Measurements from ENCODE around the gene SAMD11. TPM values are rescaled to one million over a fixed set of nuclear protein-coding genes. Genes with fewer than 3 reads are reported as not detected.

SAMD11 gene
- total and polyA plus RNA-seq, 10 of the 15 experiments (the other 5 are each of a cell fraction or from before 2014, with no cell fraction given): 0.04 to 0.31 (median 0.19) TPM; not detected in 6

DNA sequence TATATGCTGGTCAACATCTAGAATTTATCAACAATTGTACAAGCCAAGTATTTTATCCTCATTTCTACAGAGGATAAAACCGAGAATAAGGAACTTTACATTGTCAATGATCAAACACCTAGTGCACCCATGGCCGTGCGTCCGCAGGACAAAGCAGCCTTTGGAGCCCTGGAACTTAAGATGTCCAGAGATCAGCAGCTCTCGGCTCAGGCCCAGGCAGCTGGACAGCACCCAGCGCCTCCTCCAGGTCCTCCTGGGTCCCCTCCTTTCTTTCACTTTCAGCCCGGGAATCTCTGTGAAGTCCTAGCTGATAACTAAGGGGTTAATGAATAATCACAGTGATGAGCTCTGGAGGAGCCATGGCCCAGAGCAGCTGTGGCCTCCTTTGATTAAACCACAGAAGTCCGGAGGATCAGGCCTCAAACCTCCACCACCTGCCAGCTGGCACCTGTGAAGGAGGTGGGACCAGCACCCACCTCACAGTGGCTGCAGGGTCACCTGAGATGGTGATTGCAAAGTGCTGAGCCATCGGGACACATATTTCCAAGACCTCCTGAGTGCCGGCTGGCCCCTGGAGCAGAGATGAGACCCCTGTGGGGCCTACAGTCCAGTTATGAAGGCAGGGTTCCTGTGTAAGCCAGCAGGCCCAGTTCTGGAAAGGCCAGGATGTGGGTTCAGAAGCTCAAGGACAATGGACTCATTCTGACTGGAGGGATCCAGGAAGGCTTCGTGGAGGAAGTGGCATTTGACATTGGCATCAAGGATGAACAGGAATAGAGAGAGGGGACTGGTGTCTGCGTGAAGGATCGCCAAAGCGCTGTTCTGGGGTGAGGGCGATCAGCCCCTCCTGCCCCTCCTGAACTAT, 11.6 kb upstream of the SAMD11 start:
- Histone ChIP-seq H2AFZ (ENCODE audit: control insufficient read depth, low read depth, low read length) (no peak overlapping the region), H3K27ac (ENCODE audit: control insufficient read depth, insufficient read depth) (no peak overlapping the region), H4K20me1 (ENCODE audit: control insufficient read depth, insufficient read depth) (no peaks in the 10 kb centered on the region; the same call in 1 of the 2 replicates), H3K27me3 (replicated peaks in 1 of 2; ENCODE audit: control insufficient read depth in 2 of 2, insufficient read depth in 2 of 2, low read length in 1 of 2) (no peaks in the 10 kb centered on the region; a peak in 2 of 4 replicates), H3K9ac (ENCODE audit: control insufficient read depth, insufficient read depth, low read length) (no peak overlapping the region), H3K4me2 (ENCODE audit: control insufficient read depth, insufficient read depth) (no peak overlapping the region), H3K9me3 (replicated peaks; ENCODE audit: control insufficient read depth, insufficient read depth, low read length) (no peaks in the 10 kb centered on the region), H3K36me3 (ENCODE audit: control insufficient read depth in 2 of 2, insufficient read depth in 2 of 2, low read length in 1 of 2) (no peaks in the 10 kb centered on the region), H3K4me3 (no peak overlapping the region), H3K79me2 (ENCODE audit: control insufficient read depth, insufficient read depth, low read length) (no peaks in the 10 kb centered on the region), H3K4me1 (ENCODE audit: control insufficient read depth, insufficient read depth, low read length) (no peaks in the 10 kb centered on the region)
- POLR2A ChIA-PET: no interaction called here
- no TSS peak for BruUV-seq (replicated peaks)
- intact Hi-C loops (cut with micrococcal nuclease; ENCODE audit: unreplicated experiment) (no loop called here), in situ Hi-C loops (cut with MboI) (no loop called here)
- FAIRE-seq: no peak
- WGBS (ENCODE audit: insufficient coverage, insufficient replicate concordance, low lambda C conversion rate, missing lambda C conversion rate): 34% methylated on average over 15 of the region's 15 CpGs
- TF ChIP-seq MXI1 (IDR thresholded peaks at IDR 0.05; ENCODE audit: low read depth, low read length): no peak
- TF ChIP-seq PAX5 (IDR thresholded peaks at IDR 0.05; ENCODE audit: borderline replicate concordance, low read depth, low read length): no peak
- no peak for TF ChIP-seq NR2C2 (IDR thresholded peaks at IDR 0.05; ENCODE audit: borderline replicate concordance, control insufficient read depth, insufficient read length, low read depth)
- no peak for TF ChIP-seq SRF (IDR thresholded peaks at IDR 0.05; ENCODE audit: low read depth in 2 of 2, low read length in 2 of 2)
- no peak for TF ChIP-seq RBBP5 (conservative IDR thresholded peaks at IDR 0.05)
- TF ChIP-seq, protein P1, sequence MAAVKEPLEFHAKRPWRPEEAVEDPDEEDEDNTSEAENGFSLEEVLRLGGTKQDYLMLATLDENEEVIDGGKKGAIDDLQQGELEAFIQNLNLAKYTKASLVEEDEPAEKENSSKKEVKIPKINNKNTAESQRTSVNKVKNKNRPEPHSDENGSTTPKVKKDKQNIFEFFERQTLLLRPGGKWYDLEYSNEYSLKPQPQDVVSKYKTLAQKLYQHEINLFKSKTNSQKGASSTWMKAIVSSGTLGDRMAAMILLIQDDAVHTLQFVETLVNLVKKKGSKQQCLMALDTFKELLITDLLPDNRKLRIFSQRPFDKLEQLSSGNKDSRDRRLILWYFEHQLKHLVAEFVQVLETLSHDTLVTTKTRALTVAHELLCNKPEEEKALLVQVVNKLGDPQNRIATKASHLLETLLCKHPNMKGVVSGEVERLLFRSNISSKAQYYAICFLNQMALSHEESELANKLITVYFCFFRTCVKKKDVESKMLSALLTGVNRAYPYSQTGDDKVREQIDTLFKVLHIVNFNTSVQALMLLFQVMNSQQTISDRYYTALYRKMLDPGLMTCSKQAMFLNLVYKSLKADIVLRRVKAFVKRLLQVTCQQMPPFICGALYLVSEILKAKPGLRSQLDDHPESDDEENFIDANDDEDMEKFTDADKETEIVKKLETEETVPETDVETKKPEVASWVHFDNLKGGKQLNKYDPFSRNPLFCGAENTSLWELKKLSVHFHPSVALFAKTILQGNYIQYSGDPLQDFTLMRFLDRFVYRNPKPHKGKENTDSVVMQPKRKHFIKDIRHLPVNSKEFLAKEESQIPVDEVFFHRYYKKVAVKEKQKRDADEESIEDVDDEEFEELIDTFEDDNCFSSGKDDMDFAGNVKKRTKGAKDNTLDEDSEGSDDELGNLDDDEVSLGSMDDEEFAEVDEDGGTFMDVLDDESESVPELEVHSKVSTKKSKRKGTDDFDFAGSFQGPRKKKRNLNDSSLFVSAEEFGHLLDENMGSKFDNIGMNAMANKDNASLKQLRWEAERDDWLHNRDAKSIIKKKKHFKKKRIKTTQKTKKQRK (IDR thresholded peaks at IDR 0.05; ENCODE audit: low read depth, low read length): no peak
- no peak for TF ChIP-seq BHLHE40 (IDR thresholded peaks at IDR 0.05; ENCODE audit: borderline replicate concordance in 1 of 2, low read depth in 2 of 2, low read length in 1 of 2)
- TF ChIP-seq LARP7 (IDR thresholded peaks at IDR 0.05): no peak
- TF ChIP-seq BCL11A (IDR thresholded peaks at IDR 0.05; ENCODE audit: low read depth, low read length): no peak
- no peak for TF ChIP-seq YY1 (IDR thresholded peaks at IDR 0.05; ENCODE audit: low read depth, low read length)
- TF ChIP-seq, protein P2, sequence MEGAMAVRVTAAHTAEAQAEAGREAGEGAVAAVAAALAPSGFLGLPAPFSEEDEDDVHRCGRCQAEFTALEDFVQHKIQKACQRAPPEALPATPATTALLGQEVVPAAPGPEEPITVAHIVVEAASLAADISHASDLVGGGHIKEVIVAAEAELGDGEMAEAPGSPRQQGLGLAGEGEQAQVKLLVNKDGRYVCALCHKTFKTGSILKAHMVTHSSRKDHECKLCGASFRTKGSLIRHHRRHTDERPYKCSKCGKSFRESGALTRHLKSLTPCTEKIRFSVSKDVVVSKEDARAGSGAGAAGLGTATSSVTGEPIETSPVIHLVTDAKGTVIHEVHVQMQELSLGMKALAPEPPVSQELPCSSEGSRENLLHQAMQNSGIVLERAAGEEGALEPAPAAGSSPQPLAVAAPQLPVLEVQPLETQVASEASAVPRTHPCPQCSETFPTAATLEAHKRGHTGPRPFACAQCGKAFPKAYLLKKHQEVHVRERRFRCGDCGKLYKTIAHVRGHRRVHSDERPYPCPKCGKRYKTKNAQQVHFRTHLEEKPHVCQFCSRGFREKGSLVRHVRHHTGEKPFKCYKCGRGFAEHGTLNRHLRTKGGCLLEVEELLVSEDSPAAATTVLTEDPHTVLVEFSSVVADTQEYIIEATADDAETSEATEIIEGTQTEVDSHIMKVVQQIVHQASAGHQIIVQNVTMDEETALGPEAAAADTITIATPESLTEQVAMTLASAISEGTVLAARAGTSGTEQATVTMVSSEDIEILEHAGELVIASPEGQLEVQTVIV (IDR thresholded peaks at IDR 0.05; ENCODE audit: borderline replicate concordance, partially characterized antibody): no peak
- TF ChIP-seq NFXL1 (IDR thresholded peaks at IDR 0.05; ENCODE audit: borderline replicate concordance): no peak
- no peak for TF ChIP-seq NFIC (IDR thresholded peaks at IDR 0.05; ENCODE audit: low read depth, low read length)
- TF ChIP-seq SMC3 (IDR thresholded peaks at IDR 0.05; ENCODE audit: borderline replicate concordance, low read length): no peak
- TF ChIP-seq ATF7 (IDR thresholded peaks at IDR 0.05; ENCODE audit: low read depth): no peak
- TF ChIP-seq, protein P3, sequence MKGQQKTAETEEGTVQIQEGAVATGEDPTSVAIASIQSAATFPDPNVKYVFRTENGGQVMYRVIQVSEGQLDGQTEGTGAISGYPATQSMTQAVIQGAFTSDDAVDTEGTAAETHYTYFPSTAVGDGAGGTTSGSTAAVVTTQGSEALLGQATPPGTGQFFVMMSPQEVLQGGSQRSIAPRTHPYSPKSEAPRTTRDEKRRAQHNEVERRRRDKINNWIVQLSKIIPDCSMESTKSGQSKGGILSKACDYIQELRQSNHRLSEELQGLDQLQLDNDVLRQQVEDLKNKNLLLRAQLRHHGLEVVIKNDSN (IDR thresholded peaks at IDR 0.05; ENCODE audit: borderline replicate concordance, extremely low read length, insufficient read depth, low read depth, low read length): no peak
- TF ChIP-seq CHD4 (IDR thresholded peaks at IDR 0.05): no peak
- no peak for ATAC-seq
- CTCF ChIA-PET: no interaction called here
- RAD21 ChIA-PET (ENCODE audit: unreplicated experiment): no interaction called here
- SMC1A ChIA-PET (ENCODE audit: uncharacterized antibody, unreplicated experiment): no interaction called here
- no peak for DNase-seq (ENCODE audit: low read depth, low spot score)
